Common myeloid progenitor, CD34-positive (primary cell): Measurements from ENCODE around the gene AUTS2.

Experiments used
- CTCF ChIA-PET: fragments of 350-600 bp; sonication (Branson Sonifier 250); formaldehyde crosslinking; loops from one replicate; lab custom pipeline; 2021; ENCODE audit warnings: antibody characterized with exemption; lab: Charles Lee
- POLR2A ChIA-PET: fragments of 350-600 bp; sonication (Branson Sonifier 250); formaldehyde crosslinking; loops from one replicate; lab custom pipeline; 2021; ENCODE audit warnings: antibody characterized with exemption; lab: Charles Lee
- DNase-seq, 3 donors: peaks; one replicate each; pipeline versions ENCODE4 v3.0.0 to v3.0.0-alpha.2; 2013
- H3K27ac ChIP-seq, 2 experiments: 1 replicate in 1 of 2; 2 replicates in 1 of 2; pipeline ENCODE4 v1.7.0; 2013; ENCODE audit warnings: inconsistent platforms in 2 of 2, low read length in 2 of 2, mild to moderate bottlenecking in 2 of 2, low read depth in 1 of 2, moderate library complexity in 1 of 2; ENCODE audit not compliant: severe bottlenecking in 2 of 2, insufficient read depth in 1 of 2, poor library complexity in 1 of 2
- H3K27me3 ChIP-seq, 5 experiments: replicated peaks in 2 of 5; 1 replicate in 3 of 5; 2 replicates in 2 of 5; pipeline versions ENCODE4 v1.6.1 to v1.7.0; 2013; ENCODE audit warnings: low read length in 4 of 5, mild to moderate bottlenecking in 2 of 5, moderate library complexity in 2 of 5, inconsistent platforms in 1 of 5; ENCODE audit not compliant: insufficient read depth in 5 of 5, control insufficient read depth in 4 of 5
- H3K36me3 ChIP-seq, 4 experiments: 1 replicate in 2 of 4; 2 replicates in 2 of 4; pipeline versions ENCODE4 v1.6.1 to v1.7.0; 2013; ENCODE audit warnings: low read length in 3 of 4, control low read depth in 1 of 4, mild to moderate bottlenecking in 1 of 4; ENCODE audit not compliant: control insufficient read depth in 4 of 4, insufficient read depth in 4 of 4
- H3K4me1 ChIP-seq, 4 experiments: 1 replicate in 3 of 4; 2 replicates in 1 of 4; pipeline versions ENCODE4 v1.6.1 to v1.7.1; 2013; ENCODE audit warnings: low read length in 3 of 4, mild to moderate bottlenecking in 3 of 4, control low read depth in 1 of 4, inconsistent platforms in 1 of 4, moderate library complexity in 1 of 4; ENCODE audit not compliant: control insufficient read depth in 4 of 4, insufficient read depth in 4 of 4; ENCODE audit errors: control extremely low read depth in 1 of 4
- H3K4me3 ChIP-seq, 7 experiments: 1 replicate in 4 of 7; 2 replicates in 3 of 7; pipeline versions ENCODE4 v1.5.1 to v1.7.0; 2013; ENCODE audit warnings: mild to moderate bottlenecking in 7 of 7, low read length in 6 of 7, moderate library complexity in 6 of 7, inconsistent platforms in 2 of 7, low read depth in 2 of 7, control low read depth in 1 of 7; ENCODE audit not compliant: insufficient read depth in 4 of 7, control insufficient read depth in 1 of 7; ENCODE audit errors: extremely low read depth in 1 of 7
- H3K9me3 ChIP-seq, 5 experiments: 1 replicate in 4 of 5; 2 replicates in 1 of 5; pipeline versions ENCODE4 v1.6.1 to v1.7.1; 2013; ENCODE audit warnings: low read length in 4 of 5, mild to moderate bottlenecking in 2 of 5, inconsistent platforms in 1 of 5, low read depth in 1 of 5, moderate library complexity in 1 of 5; ENCODE audit not compliant: control insufficient read depth in 4 of 5, insufficient read depth in 2 of 5; ENCODE audit errors: control extremely low read depth in 1 of 5
- WGBS: methylation state at CpG from one replicate; pipeline ENCODE4 v1.1.5; 2013; ENCODE audit not compliant: insufficient coverage; 5-methylcytosine and 5-hydroxymethylcytosine counted together

Gene AUTS2

GRCh38 chr7:70372768-70373515 lies 774.7 kb downstream of the AUTS2 start:
- Histone ChIP-seq H3K4me3 (no peak overlapping the region), H3K27me3 (no peaks in the 10 kb centered on the region), H3K9me3 (no peaks in the 10 kb centered on the region), H3K36me3 (no peaks in the 10 kb centered on the region), H3K4me1 (no peaks in the 10 kb centered on the region), H3K27ac (no peak overlapping the region)
- 97% methylated on average over 4 of the region's 6 CpGs for WGBS
- CTCF ChIA-PET = interaction anchor here (0.6 kb wide), 1 partner anchor 16 kb away, joined by 3 read pairs; no protein-coding TSS in a partner anchor
- POLR2A ChIA-PET = interaction anchor here (0.6 kb wide), 1 partner anchor 11 kb away, joined by 10 read pairs; no protein-coding TSS in a partner anchor
- no peak for DNase-seq

- Histone ChIP-seq H3K27ac (no peak overlapping the region), H3K27me3 (no peaks in the 10 kb centered on the region), H3K36me3 (no peaks in the 10 kb centered on the region), H3K9me3 (no peaks in the 10 kb centered on the region), H3K4me3 (no peak overlapping the region), H3K4me1 (no peaks in the 10 kb centered on the region)
- WGBS = 82% methylated on average over 2 of the region's 6 CpGs
- DNase-seq = no peak
- CTCF ChIA-PET = no interaction called here
- POLR2A ChIA-PET = no interaction called here
Observed at GRCh38 chr7:70374772-70375533, 776.7 kb downstream of the AUTS2 start.

- WGBS = 100% methylated on average over 2 of the region's 4 CpGs
Observed at GRCh38 chr7:70376561-70377031, 778.3 kb downstream of the AUTS2 start.

GRCh38 chr7:70377957-70378356 lies 779.7 kb downstream of the AUTS2 start:
- Histone ChIP-seq H3K36me3 (no peaks in the 10 kb centered on the region), H3K27me3 (no peaks in the 10 kb centered on the region), H3K27ac (no peak overlapping the region), H3K4me1 (no peaks in the 10 kb centered on the region), H3K9me3 (no peaks in the 10 kb centered on the region), H3K4me3 (no peak overlapping the region)
- 100% methylated on average over 2 of the region's 7 CpGs for WGBS
- ChIA-PET POLR2A (no interaction called here), CTCF (no interaction called here)
- DNase-seq = no peak

More at GRCh38 chr7:70376561-70377031, 778.3 kb downstream of the AUTS2 start:
- Histone ChIP-seq H3K27me3 (no peaks in the 10 kb centered on the region), H3K27ac (no peak overlapping the region), H3K4me3 (no peak overlapping the region), H3K9me3 (no peaks in the 10 kb centered on the region), H3K4me1 (no peaks in the 10 kb centered on the region), H3K36me3 (no peaks in the 10 kb centered on the region)
- ChIA-PET POLR2A (no interaction called here), CTCF (no interaction called here)
- DNase-seq = no peak

GRCh38 chr7:70379210-70379609 lies 780.9 kb downstream of the AUTS2 start:
- H3K27ac ChIP-seq = no peak overlapping the region
- H3K36me3 ChIP-seq = no peaks in the 10 kb centered on the region
- no peaks in the 10 kb centered on the region for H3K4me1 ChIP-seq
- no peak overlapping the region for H3K4me3 ChIP-seq
- DNase-seq = no peak
- POLR2A ChIA-PET = no interaction called here
- no peaks in the 10 kb centered on the region for H3K9me3 ChIP-seq
- CTCF ChIA-PET = no interaction called here
- no peaks in the 10 kb centered on the region for H3K27me3 ChIP-seq
- 99% methylated on average over 8 of the region's 9 CpGs for WGBS

- H3K4me1 ChIP-seq = no peaks in the 10 kb centered on the region
- WGBS = 100% methylated on average over 7 of the region's 9 CpGs
- no peak overlapping the region for H3K4me3 ChIP-seq
- no peaks in the 10 kb centered on the region for H3K27me3 ChIP-seq
- no peaks in the 10 kb centered on the region for H3K36me3 ChIP-seq
- no peaks in the 10 kb centered on the region for H3K9me3 ChIP-seq
- no peak for DNase-seq
- ChIA-PET POLR2A (no interaction called here), CTCF (no interaction called here)
- H3K27ac ChIP-seq = no peak overlapping the region
Observed at GRCh38 chr7:70380421-70381015, 782.2 kb downstream of the AUTS2 start.
